ENCODE results near the gene MED9.

The MED9 gene

GRCh38 chr17:17506181-17506741 is 29.5 kb downstream of the MED9 start:
- DNase-seq = no peak

- DNase-seq = no peak
Observed at GRCh38 chr17:17506893-17507464, 30.2 kb downstream of the MED9 start.

- no peak for DNase-seq
Observed at GRCh38 chr17:17507465-17508011, 30.7 kb downstream of the MED9 start.

- no peak for DNase-seq
Observed at GRCh38 chr17:17508019-17508535, 31.3 kb downstream of the MED9 start.

DNA sequence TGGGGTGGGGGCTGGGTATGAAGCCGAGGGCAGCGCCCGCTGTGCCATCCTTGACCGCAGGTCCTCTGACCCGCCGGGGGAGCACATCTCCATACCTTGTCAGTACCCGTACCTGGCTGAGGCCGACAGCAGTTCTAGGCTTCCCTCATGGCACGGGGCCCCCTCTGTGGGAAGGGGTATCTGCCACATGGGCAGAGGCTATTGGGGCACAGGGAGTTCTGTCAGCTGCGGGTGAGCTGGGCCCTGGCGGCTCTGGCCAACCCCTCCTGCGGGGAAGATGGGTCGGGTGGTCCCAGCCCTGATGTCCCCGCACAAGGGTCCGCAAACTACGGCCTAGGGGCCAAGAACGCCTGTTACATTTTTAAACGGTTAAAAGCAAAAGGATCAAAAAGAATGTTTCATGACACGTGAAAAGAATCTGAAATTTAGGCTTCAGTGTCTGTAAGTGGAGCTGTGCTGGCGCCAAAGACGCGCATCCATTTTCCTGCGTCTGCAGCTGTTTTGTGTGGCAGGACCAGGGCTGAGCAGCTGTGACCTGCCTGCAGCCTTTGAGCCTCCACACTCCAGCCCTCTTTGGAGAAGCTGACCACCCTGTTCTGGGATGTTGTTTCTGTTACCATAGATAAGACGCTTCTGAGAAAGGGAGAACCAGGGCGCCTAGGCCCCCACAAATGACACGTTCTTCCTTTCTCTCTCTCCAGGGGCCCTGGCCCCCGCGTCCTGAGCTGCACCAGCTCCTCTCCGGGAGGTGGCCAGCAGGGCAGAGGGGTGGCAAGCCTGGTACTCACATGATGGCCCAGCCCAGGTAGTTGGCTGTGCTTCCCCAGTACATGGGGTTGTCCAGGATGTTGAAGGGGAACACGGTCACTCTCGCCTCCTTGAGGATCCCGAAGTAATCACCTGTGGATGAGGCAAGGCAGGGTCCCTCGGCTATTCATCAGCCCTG is 32.1 kb downstream of the MED9 start:
- no peak for DNase-seq

- no peak for DNase-seq
Observed at GRCh38 chr17:17509601-17510425, 33.0 kb downstream of the MED9 start.

- peak in 1 of 3 donors; percentile 5 for DNase-seq
Observed at GRCh38 chr17:17510456-17511292, 33.9 kb downstream of the MED9 start.

- no peak for DNase-seq
Observed at GRCh38 chr17:17511293-17511741, 34.5 kb downstream of the MED9 start.

- peak in 1 of 3 donors; percentile 8 for DNase-seq
Observed at GRCh38 chr17:17511881-17512858, 35.4 kb downstream of the MED9 start.

- no peak for DNase-seq
Observed at GRCh38 chr17:17512866-17513265, 36.1 kb downstream of the MED9 start.

- DNase-seq = no peak
Observed at GRCh38 chr17:17513626-17514025, 36.8 kb downstream of the MED9 start.

DNA sequence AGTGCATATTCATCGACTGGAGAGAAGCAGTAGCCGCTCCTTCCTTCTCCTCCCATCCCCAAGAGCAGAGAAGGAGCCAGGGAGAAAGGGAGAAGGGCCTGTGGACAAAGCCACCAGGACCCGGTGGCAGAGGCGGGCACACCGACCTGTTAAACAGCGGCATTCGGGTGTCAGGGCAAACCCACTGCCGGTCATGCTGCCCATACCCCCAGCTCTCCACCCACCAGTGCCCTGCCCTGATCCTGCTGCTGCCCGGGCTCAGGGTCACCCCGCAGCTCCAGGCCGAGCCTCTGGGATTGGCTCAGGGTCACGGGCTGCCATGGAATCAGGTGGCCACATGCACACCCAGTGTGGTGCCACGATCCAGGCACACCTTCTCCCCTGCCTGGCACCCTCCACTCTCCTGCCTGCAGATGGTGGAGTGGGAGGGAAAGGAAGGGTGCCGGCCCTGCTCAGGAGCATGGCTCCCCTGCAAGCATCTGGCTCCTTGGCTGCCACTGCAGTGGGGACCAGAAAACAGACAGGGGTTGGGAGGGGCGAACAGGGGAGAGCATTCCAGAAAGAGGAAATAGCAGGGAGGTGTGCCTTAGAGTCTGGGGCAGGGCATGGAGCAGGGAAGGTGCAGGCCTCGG is 37.7 kb downstream of the MED9 start:
- no peak for DNase-seq

DNA sequence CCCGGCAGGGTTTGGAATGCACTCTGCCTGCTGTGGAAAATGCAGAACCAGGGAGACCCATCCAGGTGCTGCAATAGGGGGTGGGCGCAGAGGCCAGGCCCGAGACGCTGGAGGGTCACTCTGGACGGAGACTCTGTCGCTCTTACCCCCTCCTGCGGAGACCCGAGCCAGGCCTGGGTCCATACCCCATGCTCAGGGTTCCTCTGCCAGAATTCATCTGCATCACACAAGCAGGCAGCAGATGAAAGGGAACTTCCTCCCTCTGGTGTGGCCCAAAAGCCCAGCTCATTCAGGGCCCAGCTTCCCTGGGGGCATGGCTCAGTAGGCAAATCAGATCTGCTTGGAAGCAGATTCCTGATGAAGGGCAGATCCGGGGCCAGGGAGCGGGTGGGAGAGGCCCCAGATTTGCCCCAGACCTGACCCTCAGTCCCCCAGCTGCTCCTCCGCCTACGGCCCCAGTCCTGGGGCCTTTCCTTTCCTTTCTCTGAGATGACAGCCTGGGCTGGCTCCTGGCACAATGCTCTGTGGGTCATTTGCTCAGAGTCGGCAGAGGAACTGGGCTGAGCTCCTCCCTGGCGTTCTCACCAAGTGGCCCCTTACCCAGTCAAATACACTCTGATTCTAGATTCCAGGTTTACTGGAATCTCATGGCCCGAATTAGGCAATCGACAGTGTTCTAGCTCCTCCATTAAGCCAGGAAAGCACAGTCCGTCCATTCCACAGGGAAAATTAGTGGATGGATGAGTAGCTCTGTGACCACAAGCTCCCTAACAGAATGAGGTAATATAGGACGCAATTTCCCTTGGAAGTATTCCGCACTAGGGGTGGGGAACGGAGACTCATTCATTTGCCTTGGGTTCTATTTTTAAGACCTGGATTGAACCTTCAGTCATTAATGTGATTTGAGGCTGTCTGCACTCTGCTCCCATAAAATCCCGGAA is 38.5 kb downstream of the MED9 start:
- no peak for DNase-seq

- no peak for DNase-seq
Observed at GRCh38 chr17:17515934-17516930, 39.4 kb downstream of the MED9 start.

DNA sequence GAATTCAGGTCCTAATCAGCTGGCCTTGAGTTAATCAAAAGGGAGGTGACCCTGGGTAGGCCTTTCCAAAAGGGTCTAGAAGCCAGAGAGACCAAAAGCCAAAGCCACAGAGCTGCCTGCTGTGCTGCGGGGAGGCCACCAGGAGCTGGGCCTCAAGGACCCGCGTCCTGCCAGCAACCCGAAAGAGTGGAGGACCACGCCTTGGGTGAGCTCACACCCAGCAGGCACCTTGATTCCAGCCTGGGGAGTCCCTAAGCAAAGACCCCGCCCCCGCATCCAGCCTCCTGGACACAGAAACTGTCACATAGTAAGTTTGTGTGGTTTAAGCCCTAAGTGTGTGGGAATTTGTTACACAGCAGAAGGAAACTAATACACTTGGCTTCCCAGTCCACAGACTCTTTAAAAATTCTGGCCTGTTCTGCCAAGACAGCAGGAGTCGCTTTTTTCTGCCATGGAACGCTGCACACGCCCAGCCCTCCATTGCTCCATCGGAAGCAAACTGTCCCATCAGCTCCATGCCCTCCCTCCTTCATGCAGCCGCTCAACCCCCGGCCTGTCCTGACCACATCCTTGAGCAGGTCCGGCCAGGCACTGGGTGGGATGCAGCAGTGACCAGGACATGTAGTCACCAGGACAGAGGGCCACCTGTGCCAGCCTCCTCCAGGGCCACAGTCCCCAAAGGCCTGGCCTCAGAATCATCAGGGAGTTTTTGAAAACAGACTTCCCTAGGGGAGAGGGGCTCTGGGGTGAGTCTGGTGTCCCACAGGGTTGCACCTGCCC is 40.3 kb downstream of the MED9 start:
- DNase-seq = peak in 2 of 3 donors; percentile 7 to 30

DNA sequence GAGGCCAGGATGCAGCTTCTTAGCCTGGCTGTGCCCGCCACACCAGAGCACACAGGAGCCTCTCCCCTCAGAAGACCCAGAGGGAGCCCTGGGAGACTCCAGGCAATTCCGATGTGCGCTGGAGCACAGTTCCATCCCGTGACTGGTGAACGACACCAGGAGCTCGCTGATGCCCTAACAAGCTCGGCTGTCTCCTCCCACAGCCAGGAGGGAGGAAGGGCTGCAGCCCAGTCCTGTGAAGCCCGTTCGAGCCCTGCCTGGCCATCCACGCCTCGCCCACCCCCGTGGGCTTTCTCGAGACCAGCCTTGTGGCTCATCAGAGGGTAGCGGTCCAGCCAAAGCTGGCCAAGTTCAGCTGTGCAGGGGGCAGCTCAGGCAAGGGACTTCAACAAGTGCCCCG is 41.2 kb downstream of the MED9 start:
- no peak for DNase-seq

Data from suppressor macrophage treated with lipopolysaccharide for 1 hour (primary cell).